Endodermal cell (in vitro differentiated cells): Measurements from ENCODE around the gene SLC39A10. TPM values are rescaled to one million over a fixed set of nuclear protein-coding genes. Genes with fewer than 3 reads are reported as not detected.

Source experiments
- DNase-seq: peaks from one replicate; pipeline ENCODE4 v3.0.0-alpha.2; 2017
- H3K27ac ChIP-seq: 2 replicates; pipeline ENCODE4 v1.5.1; 2013; ENCODE audit warnings: mild to moderate bottlenecking, low read depth, low read length, moderate library complexity
- H3K27me3 ChIP-seq: 2 replicates; pipeline ENCODE4 v1.6.1; 2013; ENCODE audit warnings: mild to moderate bottlenecking, low read length, moderate library complexity; ENCODE audit not compliant: insufficient read depth, control insufficient read depth, poor library complexity, severe bottlenecking
- H3K36me3 ChIP-seq: 2 replicates; pipeline ENCODE4 v1.7.0; 2013; ENCODE audit warnings: mild to moderate bottlenecking, low read length, moderate library complexity; ENCODE audit not compliant: control insufficient read depth, insufficient read depth
- H3K4me1 ChIP-seq: one replicate; pipeline ENCODE4 v1.7.0; 2013; ENCODE audit warnings: low read length; ENCODE audit not compliant: control insufficient read depth, insufficient read depth
- H3K4me3 ChIP-seq: 2 replicates; pipeline ENCODE4 v1.5.1; 2013; ENCODE audit warnings: mild to moderate bottlenecking, low read length, moderate library complexity
- H3K9ac ChIP-seq: 2 replicates; pipeline ENCODE4 v1.6.1; 2013; ENCODE audit warnings: mild to moderate bottlenecking, low read length, moderate library complexity; ENCODE audit not compliant: poor library complexity, severe bottlenecking; ENCODE audit errors: extremely low read depth
- H3K9me3 ChIP-seq: 2 replicates; pipeline ENCODE4 v1.6.1; 2013; ENCODE audit warnings: mild to moderate bottlenecking, low read length, moderate library complexity; ENCODE audit not compliant: control insufficient read depth
- H3K27ac Mint-ChIP-seq: 2 replicates; pipeline ENCODE4 v1.8.0; 2020; ENCODE audit warnings: mixed read lengths
- H3K27me3 Mint-ChIP-seq: 2 replicates; pipeline ENCODE4 v1.8.0; 2021; ENCODE audit warnings: mild to moderate bottlenecking, mixed read lengths; ENCODE audit not compliant: insufficient read depth
- H3K36me3 Mint-ChIP-seq: 2 replicates; pipeline ENCODE4 v1.8.0; 2020; ENCODE audit warnings: low read depth, mixed read lengths
- H3K4me1 Mint-ChIP-seq: 2 replicates; pipeline ENCODE4 v1.8.0; 2020; ENCODE audit warnings: mixed read lengths
- H3K4me3 Mint-ChIP-seq: 2 replicates; pipeline ENCODE4 v1.8.0; 2020; ENCODE audit warnings: mild to moderate bottlenecking, moderate library complexity, mixed read lengths
- H3K9me3 Mint-ChIP-seq: 2 replicates; pipeline ENCODE4 v1.8.0; 2020; ENCODE audit warnings: mild to moderate bottlenecking, mixed read lengths
- WGBS, 2 experiments: methylation state at CpG; one replicate each; pipeline versions ENCODE4 v1.1.5 to v1.1.7; 2013; ENCODE audit warnings: missing lambda C conversion rate in 2 of 2, mixed read lengths in 1 of 2; ENCODE audit not compliant: insufficient coverage in 1 of 2, insufficient read length in 1 of 2; 5-methylcytosine and 5-hydroxymethylcytosine counted together
- long read RNA-seq, 4 experiments: library from polyadenylated mRNA in 2 of 4; library from RNA in 1 of 4; library from capped mRNA in 1 of 4; stranded (forward) in 3 of 4; unstranded in 1 of 4; transcript quantifications; one replicate each; pipeline ENCODE4 v2.0.0, GENCODE V29; 2020 to 2021; ENCODE audit warnings: inconsistent platforms in 1 of 4
- polyA plus RNA-seq, 2 experiments: library from polyadenylated mRNA; stranded (reverse); fragments of 50-300 nt; gene quantifications; one replicate each; pipeline ENCODE4 v1.2.3, GENCODE V29; 2013
- total RNA-seq, 2 donors: library from RNA; stranded (reverse); fragmentation: NEBNext Ultra II Directional in 1 of 2; extraction: Animal tissue kit (Norgen Biotek cat#: 25700) in 1 of 2; gene quantifications; 2 replicates in 1 of 2; 3 replicates in 1 of 2; pipeline ENCODE4 v1.2.1, GENCODE V29; 2021
- TF ChIP-seq, protein P1 (sequence below): fragments of 200-600 bp; sonication (generic); conservative IDR thresholded peaks from 2 replicates; pipeline ENCODE4 v1.5.0; 2021; ENCODE audit warnings: antibody characterized with exemption, mild to moderate bottlenecking

The SLC39A10 gene, protein sequence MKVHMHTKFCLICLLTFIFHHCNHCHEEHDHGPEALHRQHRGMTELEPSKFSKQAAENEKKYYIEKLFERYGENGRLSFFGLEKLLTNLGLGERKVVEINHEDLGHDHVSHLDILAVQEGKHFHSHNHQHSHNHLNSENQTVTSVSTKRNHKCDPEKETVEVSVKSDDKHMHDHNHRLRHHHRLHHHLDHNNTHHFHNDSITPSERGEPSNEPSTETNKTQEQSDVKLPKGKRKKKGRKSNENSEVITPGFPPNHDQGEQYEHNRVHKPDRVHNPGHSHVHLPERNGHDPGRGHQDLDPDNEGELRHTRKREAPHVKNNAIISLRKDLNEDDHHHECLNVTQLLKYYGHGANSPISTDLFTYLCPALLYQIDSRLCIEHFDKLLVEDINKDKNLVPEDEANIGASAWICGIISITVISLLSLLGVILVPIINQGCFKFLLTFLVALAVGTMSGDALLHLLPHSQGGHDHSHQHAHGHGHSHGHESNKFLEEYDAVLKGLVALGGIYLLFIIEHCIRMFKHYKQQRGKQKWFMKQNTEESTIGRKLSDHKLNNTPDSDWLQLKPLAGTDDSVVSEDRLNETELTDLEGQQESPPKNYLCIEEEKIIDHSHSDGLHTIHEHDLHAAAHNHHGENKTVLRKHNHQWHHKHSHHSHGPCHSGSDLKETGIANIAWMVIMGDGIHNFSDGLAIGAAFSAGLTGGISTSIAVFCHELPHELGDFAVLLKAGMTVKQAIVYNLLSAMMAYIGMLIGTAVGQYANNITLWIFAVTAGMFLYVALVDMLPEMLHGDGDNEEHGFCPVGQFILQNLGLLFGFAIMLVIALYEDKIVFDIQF
- total RNA-seq, result 100 to 1,000 TPM in 1 of 2 donors, 10 to 100 TPM in 1; 79.6 to 113 TPM
- 63.9 TPM for polyA plus RNA-seq (2013, experiment 1 of 2)
- polyA plus RNA-seq (2013, experiment 2 of 2), result 64.5 TPM
- long read RNA-seq, experiment 1, full-length matches to known transcripts, result 1 of 26 reads
- long read RNA-seq, experiment 1, partial matches to known transcripts, result 21 of 26 reads
- long read RNA-seq, experiment 1, other reads (novel, unspliced or antisense), result 4 of 26 reads
- long read RNA-seq, experiment 2, full-length matches to known transcripts, result 142 of 192 reads
- long read RNA-seq, experiment 2, partial matches to known transcripts, result 43 of 192 reads
- long read RNA-seq, experiment 2, other reads (novel, unspliced or antisense), result 7 of 192 reads
- long read RNA-seq, experiment 3, full-length matches to known transcripts, result 168 of 279 reads
- long read RNA-seq, experiment 3, partial matches to known transcripts, result 61 of 279 reads
- long read RNA-seq, experiment 3, other reads (novel, unspliced or antisense), result 50 of 279 reads
- long read RNA-seq, experiment 4, full-length matches to known transcripts, result 1 of 10 reads
- long read RNA-seq, experiment 4, partial matches to known transcripts, result 6 of 10 reads
- long read RNA-seq, experiment 4, other reads (novel, unspliced or antisense), result 3 of 10 reads

DNA sequence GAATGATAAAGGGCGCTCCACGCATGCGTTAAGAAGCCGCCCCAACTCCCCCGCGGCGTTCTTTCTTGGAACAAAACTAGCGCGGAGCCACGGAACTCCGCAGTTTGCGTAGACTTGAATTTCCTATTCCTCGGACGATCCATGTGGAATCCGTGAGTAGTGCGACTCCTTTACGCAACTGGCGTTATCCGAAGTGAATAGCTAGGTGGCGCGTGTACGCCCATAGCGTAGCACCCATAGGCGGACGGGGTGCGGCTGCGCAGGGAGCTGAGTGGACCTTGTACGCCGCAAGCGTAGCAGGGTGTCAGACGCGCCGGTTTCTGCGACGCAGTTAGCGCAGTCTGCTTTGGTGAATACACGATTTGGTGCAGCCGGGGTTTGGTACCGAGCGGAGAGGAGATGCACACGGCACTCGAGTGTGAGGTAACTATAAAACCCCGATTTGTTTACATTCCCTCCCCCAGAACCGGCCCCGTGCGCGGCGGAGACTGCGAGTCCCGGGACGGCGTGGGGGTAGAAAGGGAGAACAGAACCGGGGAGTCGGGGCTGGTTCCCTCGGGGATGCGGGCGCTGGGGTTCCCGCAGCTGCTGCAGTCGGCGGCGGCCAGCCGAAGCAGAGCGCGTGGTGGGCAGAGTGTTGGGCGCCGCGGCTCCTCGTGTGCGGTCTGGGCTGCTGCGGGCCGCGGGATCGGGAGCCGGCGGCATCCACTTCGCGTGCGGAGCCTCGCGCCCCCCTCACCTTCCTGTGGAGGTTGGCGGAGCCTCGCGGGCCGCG, at the start of gene SLC39A10:
SLC39A10 (plus strand) TSS at position 368 of the 775 bp plus-strand sequence. CDS start 22,817 bp downstream, outside the sequence.
- peak within 1 kb of the TSS; percentile 89 for H3K4me3 Mint-ChIP-seq
- peak; percentile 99 for DNase-seq
- TF ChIP-seq, protein P1, sequence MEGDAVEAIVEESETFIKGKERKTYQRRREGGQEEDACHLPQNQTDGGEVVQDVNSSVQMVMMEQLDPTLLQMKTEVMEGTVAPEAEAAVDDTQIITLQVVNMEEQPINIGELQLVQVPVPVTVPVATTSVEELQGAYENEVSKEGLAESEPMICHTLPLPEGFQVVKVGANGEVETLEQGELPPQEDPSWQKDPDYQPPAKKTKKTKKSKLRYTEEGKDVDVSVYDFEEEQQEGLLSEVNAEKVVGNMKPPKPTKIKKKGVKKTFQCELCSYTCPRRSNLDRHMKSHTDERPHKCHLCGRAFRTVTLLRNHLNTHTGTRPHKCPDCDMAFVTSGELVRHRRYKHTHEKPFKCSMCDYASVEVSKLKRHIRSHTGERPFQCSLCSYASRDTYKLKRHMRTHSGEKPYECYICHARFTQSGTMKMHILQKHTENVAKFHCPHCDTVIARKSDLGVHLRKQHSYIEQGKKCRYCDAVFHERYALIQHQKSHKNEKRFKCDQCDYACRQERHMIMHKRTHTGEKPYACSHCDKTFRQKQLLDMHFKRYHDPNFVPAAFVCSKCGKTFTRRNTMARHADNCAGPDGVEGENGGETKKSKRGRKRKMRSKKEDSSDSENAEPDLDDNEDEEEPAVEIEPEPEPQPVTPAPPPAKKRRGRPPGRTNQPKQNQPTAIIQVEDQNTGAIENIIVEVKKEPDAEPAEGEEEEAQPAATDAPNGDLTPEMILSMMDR, result no peak
- no peaks in the 10 kb centered on the region for H3K36me3 ChIP-seq
- peak within 1 kb of the TSS; percentile 86 for H3K27ac ChIP-seq
- peaks cover 29% of the 10 kb centered on the region for H3K4me1 Mint-ChIP-seq
- peak within 1 kb of the TSS; percentile 91 for H3K4me3 ChIP-seq
- no peaks in the 10 kb centered on the region for H3K9me3 Mint-ChIP-seq
- peaks cover 4% of the 10 kb centered on the region for H3K27me3 ChIP-seq
- H3K27me3 Mint-ChIP-seq, result no peaks in the 10 kb centered on the region
- H3K9ac ChIP-seq, result peak within 1 kb of the TSS; percentile 76
- no peaks in the 10 kb centered on the region for H3K36me3 Mint-ChIP-seq
- no peaks in the 10 kb centered on the region for H3K9me3 ChIP-seq
- 0 to 1% methylated on average over 23 to 85 of the region's 85 CpGs for WGBS, 2 experiments
- H3K27ac Mint-ChIP-seq, result peak within 1 kb of the TSS; percentile 97
- H3K4me1 ChIP-seq, result peaks cover 6% of the 10 kb centered on the region

DNA sequence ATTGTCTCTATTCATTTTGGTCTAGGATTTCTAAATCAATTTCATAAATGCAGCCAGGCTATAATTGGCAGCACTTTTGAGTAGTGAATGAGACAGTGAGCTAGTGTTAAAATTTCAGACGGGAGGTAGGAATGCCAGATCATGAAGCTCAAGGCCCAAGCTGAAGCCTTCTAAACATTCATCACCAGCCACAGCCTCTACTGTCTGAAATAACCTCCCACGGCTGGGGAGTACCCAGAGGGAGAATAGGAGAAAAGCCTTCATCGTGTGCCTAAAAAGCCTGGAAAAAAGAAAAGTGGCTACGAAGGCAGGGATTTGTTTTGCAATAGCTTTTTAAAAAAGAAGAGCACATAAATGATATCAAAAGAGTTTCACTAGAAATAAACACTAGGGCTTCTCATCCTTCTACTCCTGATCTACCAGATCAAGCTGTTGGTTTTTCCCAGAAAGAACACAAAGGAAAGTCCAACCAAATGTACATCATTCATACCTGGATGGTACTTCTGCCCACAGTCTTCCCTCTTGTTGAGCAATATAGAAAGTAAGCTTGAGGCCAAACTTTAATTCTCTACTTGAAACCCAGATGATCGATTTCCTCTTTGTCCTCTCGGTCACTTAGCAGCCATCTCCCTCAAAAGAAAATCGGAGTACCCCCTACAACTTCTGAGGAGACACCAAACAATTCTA, 48.1 kb upstream of the SLC39A10 start:
- H3K27ac Mint-ChIP-seq, result no peak overlapping the region
- Histone ChIP-seq H3K4me3 (no peak overlapping the region), H3K4me1 (peaks cover 8% of the 10 kb centered on the region), H3K27me3 (no peaks in the 10 kb centered on the region), H3K36me3 (no peaks in the 10 kb centered on the region), H3K9ac (no peak overlapping the region), H3K9me3 (no peaks in the 10 kb centered on the region), H3K27ac (no peak overlapping the region)
- no peak overlapping the region for H3K4me3 Mint-ChIP-seq
- peaks cover 20% of the 10 kb centered on the region for H3K4me1 Mint-ChIP-seq
- DNase-seq, result no peak
- H3K36me3 Mint-ChIP-seq, result no peaks in the 10 kb centered on the region
- WGBS, 2 experiments, result 85% methylated on average over 7 of the region's 7 CpGs; no CpG with 5 or more reads in 1 of the 2 experiments
- H3K27me3 Mint-ChIP-seq, result no peaks in the 10 kb centered on the region
- TF ChIP-seq, protein P1, result no peak
- H3K9me3 Mint-ChIP-seq, result no peaks in the 10 kb centered on the region
